HEK293 (cell line): ENCODE measurements around the gene ATP5F1D.

Source experiments
- BCL11B ChIP-seq: fragments of 450-650 bp; formaldehyde crosslinking; IDR thresholded peaks from 2 replicates; pipeline ENCODE4 v1.5.1; 2016; ENCODE audit warnings: low read depth, missing biosample characterization, missing genetic modification characterization
- ELK4 ChIP-seq: IDR thresholded peaks from 2 replicates; pipeline ENCODE4 v1.6.1; 2011; ENCODE audit warnings: mild to moderate bottlenecking, low read depth, low read length, borderline replicate concordance
- HOXD13 ChIP-seq: sonication (generic); formaldehyde crosslinking; IDR thresholded peaks from 2 replicates; pipeline ENCODE4 v1.8.0; 2022; ENCODE audit warnings: missing genetic modification reagents, borderline replicate concordance
- KLF1 ChIP-seq: fragments of 450-650 bp; formaldehyde crosslinking; IDR thresholded peaks from 2 replicates; pipeline ENCODE4 v1.5.1; 2016; ENCODE audit warnings: missing biosample characterization, missing genetic modification characterization
- PRDM10 ChIP-seq: fragments of 450-650 bp; formaldehyde crosslinking; IDR thresholded peaks from 2 replicates; pipeline ENCODE4 v1.5.1; 2016; ENCODE audit warnings: missing biosample characterization, missing genetic modification characterization
- SETDB1 ChIP-seq: IDR thresholded peaks from one replicate; pipeline ENCODE4 v1.6.1; 2017; ENCODE audit warnings: mild to moderate bottlenecking, low read length, moderate library complexity, mixed read lengths; ENCODE audit not compliant: insufficient read length
- SP2 ChIP-seq: fragments of 450-650 bp; formaldehyde crosslinking; IDR thresholded peaks from 2 replicates; pipeline ENCODE4 v1.5.1; 2016; ENCODE audit warnings: missing biosample characterization, missing genetic modification characterization
- TSHZ1 ChIP-seq: fragments of 450-650 bp; formaldehyde crosslinking; IDR thresholded peaks from 2 replicates; pipeline ENCODE4 v1.5.1; 2016; ENCODE audit warnings: missing biosample characterization, missing genetic modification characterization, borderline replicate concordance
- ZBTB48 ChIP-seq: fragments of 450-650 bp; formaldehyde crosslinking; IDR thresholded peaks from 2 replicates; pipeline ENCODE4 v1.5.1; 2016; ENCODE audit warnings: missing biosample characterization, missing genetic modification characterization
- ZBTB6 ChIP-seq: fragments of 450-650 bp; formaldehyde crosslinking; IDR thresholded peaks from 2 replicates; pipeline ENCODE4 v1.5.1; 2017; ENCODE audit warnings: missing biosample characterization, missing genetic modification characterization
- ZEB2 ChIP-seq: fragments of 450-650 bp; formaldehyde crosslinking; IDR thresholded peaks from 2 replicates; pipeline ENCODE4 v1.5.1; 2016; ENCODE audit warnings: missing biosample characterization, missing genetic modification characterization
- ZNF221 ChIP-seq: fragments of 450-650 bp; formaldehyde crosslinking; IDR thresholded peaks from 2 replicates; pipeline ENCODE4 v1.5.1; 2017; ENCODE audit warnings: missing biosample characterization, missing genetic modification characterization, borderline replicate concordance
- ZNF239 ChIP-seq: fragments of 450-650 bp; formaldehyde crosslinking; IDR thresholded peaks from 2 replicates; pipeline ENCODE4 v1.5.1; 2016; ENCODE audit warnings: missing biosample characterization, missing genetic modification characterization
- ZNF24 ChIP-seq: fragments of 450-650 bp; formaldehyde crosslinking; IDR thresholded peaks from 2 replicates; pipeline ENCODE4 v1.5.1; 2016; ENCODE audit warnings: missing biosample characterization, missing genetic modification characterization
- ZNF529 ChIP-seq: fragments of 450-650 bp; formaldehyde crosslinking; IDR thresholded peaks from 2 replicates; pipeline ENCODE4 v1.5.1; 2017; ENCODE audit warnings: missing genetic modification characterization, missing biosample characterization; ENCODE audit not compliant: insufficient replicate concordance
- ZNF549 ChIP-seq: fragments of 450-650 bp; IDR thresholded peaks from 2 replicates; pipeline ENCODE4 v1.5.1; 2018; ENCODE audit warnings: missing biosample characterization, missing genetic modification characterization, mild to moderate bottlenecking, inconsistent platforms, moderate library complexity
- ZNF561 ChIP-seq: fragments of 450-650 bp; IDR thresholded peaks from 2 replicates; pipeline ENCODE4 v1.5.1; 2018; ENCODE audit warnings: missing biosample characterization, missing genetic modification characterization, borderline replicate concordance
- ZNF585B ChIP-seq: fragments of 450-650 bp; formaldehyde crosslinking; IDR thresholded peaks from 2 replicates; pipeline ENCODE4 v1.5.1; 2016; ENCODE audit warnings: missing biosample characterization, missing genetic modification characterization
- ZNF600 ChIP-seq: fragments of 450-650 bp; formaldehyde crosslinking; IDR thresholded peaks from 2 replicates; pipeline ENCODE4 v1.5.1; 2016; ENCODE audit warnings: missing biosample characterization, missing genetic modification characterization
- ZNF660 ChIP-seq: fragments of 450-650 bp; IDR thresholded peaks from 2 replicates; pipeline ENCODE4 v1.5.1; 2018; ENCODE audit warnings: missing biosample characterization, mild to moderate bottlenecking, missing genetic modification characterization
- ZNF704 ChIP-seq: fragments of 450-650 bp; formaldehyde crosslinking; IDR thresholded peaks from 2 replicates; pipeline ENCODE4 v1.5.1; 2016; ENCODE audit warnings: missing biosample characterization, missing genetic modification characterization
- ZNF776 ChIP-seq: fragments of 450-650 bp; formaldehyde crosslinking; IDR thresholded peaks from 2 replicates; pipeline ENCODE4 v1.5.0; 2017; ENCODE audit warnings: missing biosample characterization, missing genetic modification characterization, borderline replicate concordance
- ZNF785 ChIP-seq: fragments of 450-650 bp; formaldehyde crosslinking; IDR thresholded peaks from 2 replicates; pipeline ENCODE4 v1.5.1; 2016; ENCODE audit warnings: missing biosample characterization, missing genetic modification characterization
- ZSCAN5A ChIP-seq: fragments of 450-650 bp; formaldehyde crosslinking; IDR thresholded peaks from 2 replicates; pipeline ENCODE4 v1.5.1; 2016; ENCODE audit warnings: missing biosample characterization, missing genetic modification characterization
- ZXDB ChIP-seq: fragments of 450-650 bp; formaldehyde crosslinking; IDR thresholded peaks from 2 replicates; pipeline ENCODE4 v1.5.1; 2016; ENCODE audit warnings: missing biosample characterization, missing genetic modification characterization

Gene ATP5F1D

GRCh38 chr19:1237027-1237659 lies 4.4 kb upstream of the ATP5F1D start (continued):
- no peak for TF ChIP-seq TSHZ1 (tag by site-specific recombination)
- TF ChIP-seq BCL11B (tag by site-specific recombination) = no peak
- TF ChIP-seq ZBTB6 (tag by site-specific recombination) = no peak
- no peak for TF ChIP-seq ZNF660 (tag by site-specific recombination)
- TF ChIP-seq PRDM10 (tag by site-specific recombination) = no peak
- peak; percentile 75 for TF ChIP-seq KLF1
- no peak for TF ChIP-seq HOXD13 (CRISPR knock-in tag)
- TF ChIP-seq SP2 (tag by site-specific recombination) = peak; percentile 26
- TF ChIP-seq ZNF704 (tag by site-specific recombination) = no peak
- no peak for TF ChIP-seq ZNF585B (tag by site-specific recombination)
- no peak for TF ChIP-seq ZNF549 (tag by site-specific recombination)
- peak; percentile 79 for TF ChIP-seq ZEB2 (tag by site-specific recombination)
- no peak for TF ChIP-seq ZNF561 (tag by site-specific recombination)
- no peak for TF ChIP-seq ZSCAN5A (tag by site-specific recombination)
- TF ChIP-seq ZNF776 (tag by site-specific recombination) = no peak
- TF ChIP-seq ZNF239 (tag by site-specific recombination) = no peak
- TF ChIP-seq ZNF600 (tag by site-specific recombination) = no peak; the same call in 1 of the 2 replicates
- no peak for TF ChIP-seq ZNF24 (tag by site-specific recombination)
- TF ChIP-seq ZNF529 (tag by site-specific recombination) = no peak
- no peak for TF ChIP-seq ZNF785
- 0 out of 2 replicates have a peak, but pooled peaks have one; percentile 39 for TF ChIP-seq ZBTB48 (tag by site-specific recombination)
- TF ChIP-seq ELK4 = no peak
- TF ChIP-seq ZNF221 (tag by site-specific recombination) = no peak
- no peak for TF ChIP-seq SETDB1
- TF ChIP-seq ZXDB (tag by site-specific recombination) = peak; percentile 45; the same call in 1 of the 2 replicates
